K562 (cell line): ENCODE data around the gene PLS1. TPM values are rescaled to one million over a fixed set of nuclear protein-coding genes. Genes with fewer than 3 reads are reported as not detected.

Experiments used
- ATF1 ChIP-seq, 2 experiments: fragments of 450-650 bp in 1 of 2; IDR thresholded peaks; 2 replicates each; pipeline ENCODE4 v1.6.1; 2016; ENCODE audit warnings: missing compliant biosample characterization in 1 of 2, missing genetic modification characterization in 1 of 2
- ATF4 ChIP-seq: fragments of 450-650 bp; formaldehyde crosslinking; IDR thresholded peaks from 2 replicates; pipeline ENCODE4 v1.4.0; 2022; ENCODE audit warnings: mild to moderate bottlenecking, moderate library complexity
- CBFA2T3 ChIP-seq: fragments of 450-650 bp; IDR thresholded peaks from 2 replicates; pipeline ENCODE4 v1.6.1; 2017
- CHD1 ChIP-seq: fragments of 200-600 bp; sonication (generic); IDR thresholded peaks from one replicate; pipeline ENCODE4 v1.6.1; 2012; ENCODE audit warnings: mild to moderate bottlenecking, moderate library complexity, low read length, inconsistent platforms
- COPS2 ChIP-seq: fragments of 450-650 bp; conservative IDR thresholded peaks from 2 replicates; pipeline ENCODE4 v1.6.1; 2016; ENCODE audit warnings: mild to moderate bottlenecking, moderate library complexity
- EP300 ChIP-seq: IDR thresholded peaks from 2 replicates; pipeline ENCODE4 v1.6.1; 2012; ENCODE audit warnings: low read length, improper control_type of control experiment
- FOS ChIP-seq: IDR thresholded peaks from 3 replicates; pipeline ENCODE4 v1.6.1; 2011; ENCODE audit not compliant: insufficient read length; ENCODE audit errors: extremely low read depth
- GATA2 ChIP-seq: sonication (generic); formaldehyde crosslinking; IDR thresholded peaks from 2 replicates; pipeline ENCODE4 v1.4.0; 2020; ENCODE audit warnings: mild to moderate bottlenecking, missing genetic modification reagents
- NFIC ChIP-seq: fragments of 450-650 bp; IDR thresholded peaks from 2 replicates; pipeline ENCODE4 v1.6.1; 2017; ENCODE audit warnings: mild to moderate bottlenecking, inconsistent platforms
- POLR3A ChIP-seq: IDR thresholded peaks from 2 replicates; pipeline ENCODE4 v1.6.1; 2011; ENCODE audit warnings: borderline replicate concordance, mild to moderate bottlenecking, moderate library complexity; ENCODE audit not compliant: insufficient read length, insufficient read depth; ENCODE audit errors: extremely low read depth
- POU5F1 ChIP-seq: fragments of 150-350 bp; IDR thresholded peaks from 2 replicates; pipeline ENCODE4 v1.6.1; 2014; ENCODE audit warnings: borderline replicate concordance, low read length, low read depth, mild to moderate bottlenecking; ENCODE audit not compliant: partially characterized antibody
- RCOR1 ChIP-seq, 2 experiments: IDR thresholded peaks; 2 replicates each; pipeline ENCODE4 v1.6.1; 2012; ENCODE audit warnings: low read depth in 2 of 2, low read length in 2 of 2, borderline replicate concordance in 1 of 2, improper control_type of control experiment in 1 of 2
- SMAD4 ChIP-seq: fragments of 250-450 bp; sonication (Bioruptor Pico); conservative IDR thresholded peaks from 2 replicates; pipeline ENCODE4 v1.8.0; 2021; ENCODE audit warnings: inconsistent platforms, mild to moderate bottlenecking, moderate library complexity
- SMARCA4 ChIP-seq: fragments of 450-650 bp; IDR thresholded peaks from 2 replicates; pipeline ENCODE4 v1.6.1; 2016
- SP2 ChIP-seq: IDR thresholded peaks from 2 replicates; pipeline ENCODE4 v1.6.1; 2011; ENCODE audit warnings: mild to moderate bottlenecking, low read depth, low read length, moderate library complexity; ENCODE audit not compliant: poor library complexity, severe bottlenecking; ENCODE audit errors: extremely low read depth
- SRF ChIP-seq, 2 experiments: fragments of 250-450, 450-650 bp in 1 of 2; sonication (Bioruptor Pico) in 1 of 2; sonication (generic) in 1 of 2; formaldehyde crosslinking; IDR thresholded peaks; 2 replicates each; pipeline versions ENCODE4 v1.5.0 to v1.5.1; 2020 to 2022; ENCODE audit warnings: mild to moderate bottlenecking in 1 of 2, missing genetic modification reagents in 1 of 2
- STAT5A ChIP-seq: IDR thresholded peaks from 2 replicates; pipeline ENCODE4 v1.6.1; 2012; ENCODE audit warnings: low read length, inconsistent platforms, borderline replicate concordance
- TBP ChIP-seq: optimal IDR thresholded peaks from 2 replicates; pipeline ENCODE3; 2011; ENCODE audit warnings: low read depth, low read length, improper control_type of control experiment
- TEAD2 ChIP-seq: fragments of 450-650 bp; IDR thresholded peaks from 2 replicates; pipeline ENCODE4 v1.6.1; 2016; ENCODE audit warnings: missing genetic modification characterization, control low read depth, missing compliant biosample characterization
- YY1 ChIP-seq, 3 experiments: IDR thresholded peaks; 2 replicates each; pipeline ENCODE4 v1.6.1; 2011; ENCODE audit warnings: low read length in 2 of 3, mild to moderate bottlenecking in 2 of 3, moderate library complexity in 2 of 3, borderline replicate concordance in 1 of 3, control low read depth in 1 of 3, low read depth in 1 of 3; ENCODE audit not compliant: insufficient read depth in 3 of 3, insufficient replicate concordance in 2 of 3, control insufficient read depth in 1 of 3, insufficient read length in 1 of 3; ENCODE audit errors: extremely low read depth in 1 of 3
- ZBED1 ChIP-seq: IDR thresholded peaks from 2 replicates; pipeline ENCODE4 v1.6.1; 2014
- ZNF124 ChIP-seq: sonication (generic); formaldehyde crosslinking; IDR thresholded peaks from 2 replicates; pipeline ENCODE4 v1.8.1; 2022; ENCODE audit warnings: missing genetic modification reagents
- ZNF274 ChIP-seq: IDR thresholded peaks from 2 replicates; pipeline ENCODE4 v1.6.1; 2011; ENCODE audit warnings: low read depth, mild to moderate bottlenecking, low read length, moderate library complexity, borderline replicate concordance
- ZNF518B ChIP-seq: fragments of 250-450 bp; sonication (Bioruptor Pico); IDR thresholded peaks from 2 replicates; pipeline ENCODE4 v1.5.0; 2021; ENCODE audit warnings: mild to moderate bottlenecking, moderate library complexity
- ZNF551 ChIP-seq: fragments of 250-450 bp; sonication (Bioruptor Pico); IDR thresholded peaks from 2 replicates; pipeline ENCODE4 v1.5.0; 2021; ENCODE audit warnings: mild to moderate bottlenecking, moderate library complexity
- ZNF780A ChIP-seq: fragments of 250-450 bp; sonication (Bioruptor Pico); IDR thresholded peaks from 2 replicates; pipeline ENCODE4 v1.5.0; 2021; ENCODE audit warnings: mild to moderate bottlenecking
- polyA plus RNA-seq, 8 experiments: library from polyadenylated mRNA; depleted of rRNA in 4 of 8; stranded (reverse) in 5 of 8; unstranded in 3 of 8; fragments of >200 nt; fragmentation: Nextera tagmentation in 2 of 8; fragmentation: Illumina TruSeq in 1 of 8; extraction: Ambion mirVana in 2 of 8; extraction: Trizol in 1 of 8; gene quantifications; 2 replicates each; pipeline versions ENCODE4 v1.2.1 to v1.2.3, GENCODE V29; 2011 to 2014; ENCODE audit warnings: inconsistent platforms in 1 of 8, missing spikeins in 1 of 8
- total RNA-seq, 7 experiments: library from RNA; depleted of rRNA in 6 of 7; stranded (reverse); fragments of >200 nt in 6 of 7; fragmentation: Illumina TruSeq in 2 of 7; extraction: Trizol in 2 of 7; gene quantifications; 2 replicates each; pipeline versions ENCODE4 v1.2.1 to v1.2.3, GENCODE V29; 2011 to 2021; ENCODE audit warnings: low replicate concordance in 1 of 7

The PLS1 gene
- total and polyA plus RNA-seq, 9 of the 15 experiments (the other 6 are each of a cell fraction or from before 2014, with no cell fraction given), result 6.1 to 21.3 (median 13.0) TPM

GRCh38 chr3:142724682-142725356, 128.6 kb downstream of the PLS1 start (continued):
- no peak for TF ChIP-seq ZNF124 (CRISPR knock-in tag)
- TF ChIP-seq TBP, result peak; percentile 52
- TF ChIP-seq POLR3A, result no peak
- no peak for TF ChIP-seq FOS
- peak; percentile 30; the same call in 1 of the 2 replicates for TF ChIP-seq SMARCA4
- no peak for TF ChIP-seq POU5F1
- no peak for TF ChIP-seq STAT5A
- TF ChIP-seq SMAD4 (CRISPR knock-in tag), result no peak
- TF ChIP-seq RCOR1 (IDR thresholded peaks at IDR 0.05; ENCODE audit: borderline replicate concordance in 1 of 2, low read depth in 2 of 2, low read length in 2 of 2), result no peak
- TF ChIP-seq CBFA2T3, result no peak
- no peak for TF ChIP-seq SP2
- TF ChIP-seq YY1 (IDR thresholded peaks at IDR 0.05; ENCODE audit: borderline replicate concordance in 1 of 3, control insufficient read depth in 1 of 3, extremely low read depth in 1 of 3, insufficient read depth in 3 of 3, insufficient read length in 1 of 3, insufficient replicate concordance in 2 of 3, low read depth in 1 of 3, low read length in 2 of 3), result no peak
- TF ChIP-seq COPS2, result no peak
- TF ChIP-seq ATF1 (CRISPR knock-in tag; IDR thresholded peaks at IDR 0.05), result no peak
- no peak for TF ChIP-seq ATF1 (tag; IDR thresholded peaks at IDR 0.05)
- no peak for TF ChIP-seq SRF (CRISPR knock-in tag; IDR thresholded peaks at IDR 0.05)
- TF ChIP-seq CHD1, result no peak
- no peak for TF ChIP-seq ZNF518B (CRISPR knock-in tag)
- TF ChIP-seq ZNF780A (CRISPR knock-in tag), result no peak
- TF ChIP-seq GATA2 (CRISPR knock-in tag), result no peak
- no peak for TF ChIP-seq ZNF551 (CRISPR knock-in tag)
- 0 out of 2 replicates have a peak, but pooled peaks have one; percentile 12 for TF ChIP-seq NFIC
- TF ChIP-seq ZNF274, result no peak
- TF ChIP-seq ZBED1, result no peak
- TF ChIP-seq TEAD2 (tag), result no peak
- TF ChIP-seq ATF4 (CRISPR knock-in tag), result no peak
- no peak for TF ChIP-seq EP300
